Activated B cell treated with CpG ODN at 0.5 μM for 24 hours (primary cell): ENCODE measurements around the gene RHEB. TPM values are rescaled to one million over a fixed set of nuclear protein-coding genes. Genes with fewer than 3 reads are reported as not detected.

ENCODE experiments used
- ATAC-seq: fragments of 200-7000 bp; cut with Tn5 transposase; one replicate; pipeline ENCODE4 v1.10.0; 2021; ENCODE audit warnings: low read depth, mild to moderate bottlenecking, moderate library complexity
- CTCF ChIA-PET: fragments of 350-600 bp; sonication (Branson Sonifier 250); formaldehyde crosslinking; loops from one replicate; lab custom pipeline; 2021; ENCODE audit warnings: antibody characterized with exemption; lab: Charles Lee
- POLR2A ChIA-PET: fragments of 350-600 bp; sonication (Branson Sonifier 250); formaldehyde crosslinking; loops from one replicate; lab custom pipeline; 2021; ENCODE audit warnings: antibody characterized with exemption; lab: Charles Lee
- DNase-seq: peaks from one replicate; pipeline ENCODE4 v3.0.0; 2022
- H3K27ac Mint-ChIP-seq: one replicate; pipeline ENCODE4 v1.8.0; 2020; ENCODE audit warnings: mixed read lengths
- H3K27me3 Mint-ChIP-seq: one replicate; pipeline ENCODE4 v1.8.0; 2021; ENCODE audit warnings: mixed read lengths
- H3K36me3 Mint-ChIP-seq: one replicate; pipeline ENCODE4 v1.8.0; 2021; ENCODE audit warnings: low read depth, mixed read lengths
- H3K4me1 Mint-ChIP-seq: one replicate; pipeline ENCODE4 v1.8.0; 2021; ENCODE audit warnings: mixed read lengths
- H3K4me3 Mint-ChIP-seq: one replicate; pipeline ENCODE4 v1.8.0; 2020; ENCODE audit warnings: mild to moderate bottlenecking, mixed read lengths
- H3K9me3 Mint-ChIP-seq: one replicate; pipeline ENCODE4 v1.8.0; 2020; ENCODE audit warnings: mixed read lengths
- intact Hi-C: fragments of 100-400 bp; cut with micrococcal nuclease; formaldehyde crosslinking; loops from one replicate; pipeline ENCODE4 v1.15.1; 2024
- total RNA-seq: library from RNA; stranded (reverse); gene quantifications from 2 replicates; pipeline ENCODE4 v1.2.3, GENCODE V29; 2022
- TF ChIP-seq, protein P1 (sequence below): fragments of 200-600 bp; IDR thresholded peaks from one replicate; pipeline ENCODE4 v1.8.0; 2022; ENCODE audit warnings: antibody characterized with exemption, mild to moderate bottlenecking

RHEB gene
- total RNA-seq, 1 donor from 2014 or later, result 32.8 TPM

DNA sequence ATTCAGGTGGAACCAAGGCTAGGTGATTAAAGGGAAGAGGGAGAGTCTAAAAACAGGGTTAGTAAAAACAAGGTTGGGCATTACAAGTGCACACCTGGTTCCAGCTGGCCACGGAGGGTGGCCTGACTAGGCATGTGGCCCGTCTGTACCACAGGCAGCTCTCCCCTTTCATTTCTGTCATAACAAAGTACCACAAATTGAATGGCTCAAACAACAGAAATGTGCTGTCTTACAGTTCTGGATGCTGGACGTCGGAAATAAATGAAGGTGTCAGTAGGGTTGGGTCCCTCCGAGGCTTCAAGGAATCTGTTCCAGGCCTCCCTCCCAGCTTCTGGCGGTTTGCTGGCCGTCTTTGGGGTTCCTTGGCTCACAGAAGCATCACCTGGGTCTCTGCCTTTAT lies 96.5 kb downstream of the RHEB start:
- intact Hi-C loops, result no loop called here
- ATAC-seq (no peak), DNase-seq (no peak)
- H3K4me1 Mint-ChIP-seq, result no peaks in the 10 kb centered on the region
- H3K27me3 Mint-ChIP-seq, result peaks cover 27% of the 10 kb centered on the region
- CTCF ChIA-PET, result no interaction called here
- POLR2A ChIA-PET, result no interaction called here
- TF ChIP-seq, protein P1, sequence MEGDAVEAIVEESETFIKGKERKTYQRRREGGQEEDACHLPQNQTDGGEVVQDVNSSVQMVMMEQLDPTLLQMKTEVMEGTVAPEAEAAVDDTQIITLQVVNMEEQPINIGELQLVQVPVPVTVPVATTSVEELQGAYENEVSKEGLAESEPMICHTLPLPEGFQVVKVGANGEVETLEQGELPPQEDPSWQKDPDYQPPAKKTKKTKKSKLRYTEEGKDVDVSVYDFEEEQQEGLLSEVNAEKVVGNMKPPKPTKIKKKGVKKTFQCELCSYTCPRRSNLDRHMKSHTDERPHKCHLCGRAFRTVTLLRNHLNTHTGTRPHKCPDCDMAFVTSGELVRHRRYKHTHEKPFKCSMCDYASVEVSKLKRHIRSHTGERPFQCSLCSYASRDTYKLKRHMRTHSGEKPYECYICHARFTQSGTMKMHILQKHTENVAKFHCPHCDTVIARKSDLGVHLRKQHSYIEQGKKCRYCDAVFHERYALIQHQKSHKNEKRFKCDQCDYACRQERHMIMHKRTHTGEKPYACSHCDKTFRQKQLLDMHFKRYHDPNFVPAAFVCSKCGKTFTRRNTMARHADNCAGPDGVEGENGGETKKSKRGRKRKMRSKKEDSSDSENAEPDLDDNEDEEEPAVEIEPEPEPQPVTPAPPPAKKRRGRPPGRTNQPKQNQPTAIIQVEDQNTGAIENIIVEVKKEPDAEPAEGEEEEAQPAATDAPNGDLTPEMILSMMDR, result no peak
- H3K27ac Mint-ChIP-seq, result no peak overlapping the region
- no peak overlapping the region for H3K4me3 Mint-ChIP-seq
- peaks cover 22% of the 10 kb centered on the region for H3K9me3 Mint-ChIP-seq
- peaks cover 4% of the 10 kb centered on the region for H3K36me3 Mint-ChIP-seq

DNA sequence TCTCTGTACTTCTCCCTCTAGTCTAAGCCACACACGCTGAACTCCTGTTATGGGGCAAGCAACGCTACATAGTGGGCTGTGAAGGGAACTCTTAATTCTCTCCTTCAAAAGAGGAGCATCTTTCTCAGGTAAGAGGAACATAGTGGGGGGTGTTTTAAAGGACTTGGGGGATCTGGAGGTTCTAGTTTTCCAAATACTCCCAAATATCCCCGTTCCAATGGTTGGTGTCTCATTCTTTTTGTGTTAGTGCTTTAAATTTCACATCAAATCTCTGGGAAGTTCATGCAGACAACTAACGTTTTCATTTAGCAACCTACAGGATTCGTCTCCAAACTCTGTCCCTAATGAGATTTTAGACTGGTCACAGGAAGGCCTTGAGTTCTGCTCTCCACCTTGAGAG lies 97.5 kb downstream of the RHEB start:
- ATAC-seq, result no peak
- no peak for DNase-seq
- H3K4me3 Mint-ChIP-seq, result no peak overlapping the region
- H3K36me3 Mint-ChIP-seq, result peaks cover 4% of the 10 kb centered on the region
- TF ChIP-seq, protein P1, result no peak
- peaks cover 25% of the 10 kb centered on the region for H3K9me3 Mint-ChIP-seq
- no peak overlapping the region for H3K27ac Mint-ChIP-seq
- peaks cover 23% of the 10 kb centered on the region for H3K27me3 Mint-ChIP-seq
- intact Hi-C loops, result no loop called here
- ChIA-PET CTCF (no interaction called here), POLR2A (no interaction called here)
- H3K4me1 Mint-ChIP-seq, result no peaks in the 10 kb centered on the region

GRCh38 chr7:151420144-151420543 lies 99.6 kb downstream of the RHEB start:
- Mint-ChIP-seq H3K27ac (no peak overlapping the region), H3K4me3 (no peak overlapping the region), H3K4me1 (no peaks in the 10 kb centered on the region), H3K27me3 (peaks cover 23% of the 10 kb centered on the region), H3K36me3 (peaks cover 4% of the 10 kb centered on the region), H3K9me3 (peaks cover 25% of the 10 kb centered on the region)
- TF ChIP-seq, protein P1, result no peak
- ChIA-PET CTCF (no interaction called here), POLR2A (no interaction called here)
- intact Hi-C loops, result no loop called here
- no peak for DNase-seq
- no peak for ATAC-seq

DNA sequence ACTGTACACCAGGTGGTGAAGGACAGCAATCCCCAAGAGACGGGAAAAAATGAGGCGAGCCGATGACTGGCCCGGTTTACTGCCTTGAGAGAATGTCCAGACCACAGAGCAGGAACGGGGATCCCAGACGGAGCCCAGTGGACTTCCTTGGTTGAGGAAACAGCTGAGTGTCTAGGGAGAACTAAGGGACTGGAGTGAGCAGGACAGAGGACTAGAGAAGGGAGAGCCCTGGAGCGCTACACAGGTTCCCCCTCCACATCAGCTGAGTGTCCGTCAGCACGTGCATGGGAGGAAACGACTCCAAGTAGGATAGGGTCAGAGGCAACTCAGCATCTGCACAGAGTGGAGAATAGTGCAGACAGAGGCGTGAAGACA lies 102.8 kb downstream of the RHEB start:
- peaks cover 4% of the 10 kb centered on the region for H3K36me3 Mint-ChIP-seq
- no peak for ATAC-seq
- DNase-seq, result no peak
- intact Hi-C loops, result no loop called here
- H3K4me3 Mint-ChIP-seq, result no peak overlapping the region
- peaks cover 20% of the 10 kb centered on the region for H3K9me3 Mint-ChIP-seq
- TF ChIP-seq, protein P1, result no peak
- peaks cover 40% of the 10 kb centered on the region for H3K27me3 Mint-ChIP-seq
- H3K4me1 Mint-ChIP-seq, result no peaks in the 10 kb centered on the region
- no peak overlapping the region for H3K27ac Mint-ChIP-seq
- ChIA-PET POLR2A (no interaction called here), CTCF (no interaction called here)

GRCh38 chr7:151416112-151416940 lies 103.4 kb downstream of the RHEB start:
- no peak for ATAC-seq

More at GRCh38 chr7:151416112-151416940, 103.4 kb downstream of the RHEB start:
- intact Hi-C loops, result no loop called here
- CTCF ChIA-PET, result no interaction called here
- Mint-ChIP-seq H3K4me1 (peaks cover 5% of the 10 kb centered on the region), H3K9me3 (peaks cover 16% of the 10 kb centered on the region), H3K4me3 (no peak overlapping the region), H3K36me3 (peaks cover 4% of the 10 kb centered on the region), H3K27ac (no peak overlapping the region), H3K27me3 (peaks cover 42% of the 10 kb centered on the region)
- TF ChIP-seq, protein P1, result no peak
- DNase-seq, result no peak
- POLR2A ChIA-PET, result no interaction called here

Other genes with a start within 250 kb of the RHEB start
- 47.5 and 52.7 TPM in 2 replicates for gene NUB1, start 178.1 kb downstream of the RHEB start, total RNA-seq
- gene WDR86, start 109.9 kb downstream of the RHEB start, total RNA-seq, result 0.33 and 0.49 TPM in 2 replicates
- gene CRYGN, start 79.8 kb downstream of the RHEB start, total RNA-seq, result not detected in 2 replicates